GM18867 (cell line): ENCODE data around the gene RIIAD1.

Experiments
- ATAC-seq: cut with Tn5 transposase; IDR thresholded peaks from one replicate; pipeline ENCODE4 v1.9.1; 2021; ENCODE audit warnings: mild to moderate bottlenecking, moderate library complexity; ENCODE audit not compliant: unreplicated experiment

RIIAD1 gene

GRCh38 chr1:151710187-151710840, 11.0 kb upstream of the RIIAD1 start:
- no peak for ATAC-seq

- no peak for ATAC-seq
Observed at GRCh38 chr1:151711044-151711800, 10.1 kb upstream of the RIIAD1 start.

- ATAC-seq = no peak
Observed at GRCh38 chr1:151711951-151712350, 9.4 kb upstream of the RIIAD1 start.

GRCh38 chr1:151713044-151713443, 8.3 kb upstream of the RIIAD1 start:
- ATAC-seq = no peak

- ATAC-seq = no peak
Observed at GRCh38 chr1:151713874-151714273, 7.4 kb upstream of the RIIAD1 start.

- ATAC-seq = no peak
Observed at GRCh38 chr1:151714820-151715725, 6.2 kb upstream of the RIIAD1 start.

GRCh38 chr1:151715726-151716404, 5.5 kb upstream of the RIIAD1 start:
- no peak for ATAC-seq

- ATAC-seq = no peak
Observed at GRCh38 chr1:151716405-151716762, 4.9 kb upstream of the RIIAD1 start.

- no peak for ATAC-seq
Observed at GRCh38 chr1:151716771-151717631, 4.3 kb upstream of the RIIAD1 start, which contains the start of gene CELF3. CELF3 (minus strand) TSS chr1:151716803; CDS start chr1:151716020, 783 bp downstream.

GRCh38 chr1:151718011-151718431, 3.3 kb upstream of the RIIAD1 start:
- ATAC-seq = no peak

- no peak for ATAC-seq
Observed at GRCh38 chr1:151718666-151719065, 2.7 kb upstream of the RIIAD1 start.

GRCh38 chr1:151720125-151720524, 1.2 kb upstream of the RIIAD1 start:
- ATAC-seq = no peak

GRCh38 chr1:151720554-151720953, 768 bp upstream of the RIIAD1 start:
- ATAC-seq = peak; percentile 62

- no peak for ATAC-seq
Observed at GRCh38 chr1:151721788-151722510, 627 bp downstream of the RIIAD1 start.

GRCh38 chr1:151723726-151724370, 2.5 kb downstream of the RIIAD1 start:
- ATAC-seq = no peak

GRCh38 chr1:151728151-151729054, 7.1 kb downstream of the RIIAD1 start:
- ATAC-seq = no peak

GRCh38 chr1:151729157-151729965, 8.0 kb downstream of the RIIAD1 start:
- no peak for ATAC-seq
